Measurements from ENCODE around the gene TXNDC11.
"Not testable (repeated sequence)": the region's sequence is repeated elsewhere in the genome, so short reads cannot be mapped to it uniquely, and the experiment has no call there.

The TXNDC11 gene
- total RNA-seq: 96.2 to 156 (median 123) reads per million in 18 experiments

GRCh38 chr16:11742536-11743307 is at the start of gene TXNDC11:
Gene TXNDC11, minus strand, starts transcription at chr16:11742857. Its CDS starts 127 bp downstream, at chr16:11742730.
- peak; percentile 99 to 100 for DNase-seq

GRCh38 chr16:11791144-11791828 is 48.6 kb upstream of the TXNDC11 start:
- no peak for DNase-seq

GRCh38 chr16:11788914-11789313 is 46.3 kb upstream of the TXNDC11 start:
- no peak for DNase-seq

- not testable (repeated sequence) for DNase-seq
Observed at GRCh38 chr16:11784980-11785599, 42.4 kb upstream of the TXNDC11 start.

- DNase-seq: not testable (repeated sequence)
Observed at GRCh38 chr16:11784381-11784780, 41.7 kb upstream of the TXNDC11 start.

GRCh38 chr16:11784038-11784369 is 41.3 kb upstream of the TXNDC11 start:
- no peak for DNase-seq

GRCh38 chr16:11783319-11784037 is 40.8 kb upstream of the TXNDC11 start:
- DNase-seq: peak; percentile 14 to 22

- no peak for DNase-seq
Observed at GRCh38 chr16:11781773-11782172, 39.1 kb upstream of the TXNDC11 start.

GRCh38 chr16:11780991-11781680 is 38.5 kb upstream of the TXNDC11 start:
- no peak for DNase-seq

GRCh38 chr16:11779074-11779473 is 36.4 kb upstream of the TXNDC11 start:
- no peak for DNase-seq

- no peak for DNase-seq
Observed at GRCh38 chr16:11774065-11774626, 31.5 kb upstream of the TXNDC11 start.

- DNase-seq: peak; percentile 25 to 67
Observed at GRCh38 chr16:11768849-11769248, 26.2 kb upstream of the TXNDC11 start.

GRCh38 chr16:11762431-11762830 is 19.8 kb upstream of the TXNDC11 start:
- no peak for DNase-seq

GRCh38 chr16:11759997-11760396 is 17.3 kb upstream of the TXNDC11 start:
- no peak for DNase-seq

GRCh38 chr16:11759163-11759834 is 16.6 kb upstream of the TXNDC11 start:
- no peak for DNase-seq

GRCh38 chr16:11757671-11758545 is 15.3 kb upstream of the TXNDC11 start:
- DNase-seq: no peak

GRCh38 chr16:11756248-11756647 is 13.6 kb upstream of the TXNDC11 start:
- DNase-seq: no peak

GRCh38 chr16:11755022-11755760 is 12.5 kb upstream of the TXNDC11 start:
- DNase-seq: no peak

- DNase-seq: no peak
Observed at GRCh38 chr16:11752856-11753255, 10.2 kb upstream of the TXNDC11 start.

GRCh38 chr16:11750056-11750455 is 7.4 kb upstream of the TXNDC11 start:
- DNase-seq: no peak
